Suprapubic skin (tissue), 4 donors: ENCODE measurements around the gene SORCS1.

Source experiments
- CTCF ChIP-seq, 2 donors: fragments of 200-600 bp in 1 of 2; fragments of 450-650 bp in 1 of 2; sonication (generic) in 1 of 2; IDR thresholded peaks; one replicate each; pipeline ENCODE4 v1.5.1; 2016 to 2019; ENCODE audit warnings: antibody characterized with exemption in 2 of 2, mild to moderate bottlenecking in 1 of 2, moderate library complexity in 1 of 2
- POLR2A ChIP-seq, 2 donors: fragments of 450-650 bp; IDR thresholded peaks; one replicate each; pipeline ENCODE4 v1.6.1; 2017; ENCODE audit warnings: antibody characterized with exemption in 2 of 2, mild to moderate bottlenecking in 2 of 2, moderate library complexity in 2 of 2
- POLR2AphosphoS5 ChIP-seq, 3 donors: sonication (generic); formaldehyde crosslinking; IDR thresholded peaks; one replicate each; pipeline ENCODE4 v1.6.1; 2017; ENCODE audit warnings: antibody characterized with exemption in 3 of 3

- TF ChIP-seq CTCF (IDR thresholded peaks at IDR 0.05) (no peak), POLR2A (IDR thresholded peaks at IDR 0.05) (no peak), POLR2AphosphoS5 (IDR thresholded peaks at IDR 0.05) (no peak)
Observed at GRCh38 chr10:107094824-107095522, 69.5 kb downstream of the SORCS1 start.
